Measurements from ENCODE around the gene MYO18B.

The MYO18B gene

GRCh38 chr22:25848954-25849353 is 107.0 kb downstream of the MYO18B start:
- no peak for DNase-seq (ENCODE audit: low read depth in 2 of 2)

DNA sequence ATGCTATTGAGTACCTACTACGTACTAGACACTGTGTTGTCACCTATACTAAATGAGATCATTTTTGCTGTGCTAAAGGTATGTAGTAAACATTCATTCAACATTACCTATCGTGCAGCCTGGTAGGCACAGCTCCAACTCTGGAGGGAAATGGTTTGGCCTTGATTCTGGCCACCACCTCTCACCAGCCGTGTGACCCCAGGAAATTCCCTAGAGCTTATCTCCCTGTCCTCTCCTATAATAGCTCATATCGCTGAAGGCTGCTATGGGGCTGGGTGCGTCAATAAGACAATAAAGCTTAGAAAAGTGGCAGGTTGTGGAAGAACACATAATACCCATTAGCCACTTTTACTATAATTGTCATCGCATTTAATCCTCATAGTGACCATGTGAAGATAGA is 107.5 kb downstream of the MYO18B start:
- no peak for DNase-seq (ENCODE audit: low read depth in 2 of 2)

GRCh38 chr22:25852223-25852622 is 110.2 kb downstream of the MYO18B start:
- DNase-seq (ENCODE audit: low read depth in 2 of 2): no peak

DNA sequence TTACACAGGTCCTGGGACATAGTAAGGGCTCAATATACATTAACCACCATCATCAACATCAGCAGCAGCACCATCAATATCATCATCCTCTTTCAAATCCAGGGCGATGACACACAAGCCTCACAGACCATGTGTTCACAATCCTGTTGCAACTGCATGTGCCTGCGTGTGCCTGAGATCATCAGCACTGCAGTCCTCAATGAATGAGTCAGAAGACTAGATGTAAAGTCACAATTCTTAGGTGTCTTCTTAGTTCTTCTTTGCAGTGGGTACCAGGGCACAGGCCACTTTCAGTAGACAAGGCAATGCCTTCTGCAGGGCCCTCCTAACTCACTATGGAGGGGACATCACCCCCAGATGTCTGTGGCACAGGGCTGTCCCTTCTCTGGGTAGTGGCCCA is 111.1 kb downstream of the MYO18B start:
- no peak for DNase-seq (ENCODE audit: low read depth in 2 of 2)

- DNase-seq (ENCODE audit: low read depth in 2 of 2): no peak
Measured at GRCh38 chr22:25853501-25854284, 111.7 kb downstream of the MYO18B start.

DNA sequence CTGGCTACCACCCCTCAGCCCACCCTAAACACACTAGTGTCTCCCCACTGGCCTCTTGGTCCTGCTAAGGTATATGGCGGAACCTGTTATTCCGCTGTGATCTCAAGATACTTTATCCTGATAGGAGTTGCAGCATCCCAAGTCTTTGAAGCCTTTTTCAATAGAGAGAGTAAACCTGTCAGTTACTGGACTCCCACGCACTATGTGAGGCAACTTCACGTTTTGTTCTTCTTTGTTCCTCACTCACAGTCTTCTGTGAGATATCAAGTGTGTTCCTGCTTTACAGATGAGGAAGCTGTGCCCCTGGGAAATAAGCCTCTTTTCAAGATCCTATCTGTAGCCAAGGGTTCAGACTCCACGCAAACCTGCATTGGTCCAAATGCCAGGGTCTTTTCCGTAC is 127.8 kb downstream of the MYO18B start:
- no peak for DNase-seq (ENCODE audit: low read depth in 2 of 2)

GRCh38 chr22:25874327-25874726 is 132.3 kb downstream of the MYO18B start:
- DNase-seq (ENCODE audit: low read depth in 2 of 2): no peak

DNA sequence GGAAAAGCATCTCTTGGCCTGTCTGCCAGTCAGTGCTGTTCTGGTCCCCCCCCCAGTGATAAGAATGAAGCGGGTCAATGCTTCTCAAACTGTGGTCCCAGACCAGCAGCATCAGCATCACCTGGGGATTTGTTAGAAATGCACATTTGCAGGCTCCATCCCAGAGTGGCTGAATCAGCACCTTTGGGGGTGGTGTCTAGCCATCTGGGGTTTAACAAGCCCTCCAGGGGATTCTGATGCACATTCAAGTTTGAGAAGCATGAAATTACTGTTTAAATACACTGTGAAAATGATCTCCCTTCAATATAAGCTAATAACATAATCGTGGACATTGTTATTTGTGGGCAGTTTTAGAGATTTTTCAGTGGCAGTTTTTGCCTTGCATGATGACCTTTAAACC is 133.5 kb downstream of the MYO18B start:
- DNase-seq (ENCODE audit: low read depth in 2 of 2): no peak

DNA sequence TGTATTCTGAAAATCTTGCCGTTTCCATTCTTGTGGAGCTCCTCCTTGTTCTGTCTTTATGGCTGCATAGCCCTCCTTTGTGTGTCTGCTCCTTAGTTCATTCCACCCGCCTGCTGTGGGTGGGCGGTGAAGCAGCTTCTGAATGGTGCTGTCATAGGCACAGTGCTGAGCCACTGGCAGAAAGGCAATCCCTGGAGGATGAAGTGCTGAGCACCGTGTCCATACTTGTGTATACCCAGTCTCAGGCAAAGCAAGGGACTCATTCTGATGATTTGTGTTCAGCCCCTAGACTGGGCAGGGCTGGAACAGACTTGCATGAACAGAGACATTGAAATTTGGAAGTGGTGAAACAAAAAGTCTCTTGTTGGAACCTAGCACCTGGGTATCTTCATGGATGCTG is 134.9 kb downstream of the MYO18B start:
- no peak for DNase-seq (ENCODE audit: low read depth in 2 of 2)

- DNase-seq (ENCODE audit: low read depth in 2 of 2): no peak
Measured at GRCh38 chr22:25878933-25879332, 136.9 kb downstream of the MYO18B start.

DNA sequence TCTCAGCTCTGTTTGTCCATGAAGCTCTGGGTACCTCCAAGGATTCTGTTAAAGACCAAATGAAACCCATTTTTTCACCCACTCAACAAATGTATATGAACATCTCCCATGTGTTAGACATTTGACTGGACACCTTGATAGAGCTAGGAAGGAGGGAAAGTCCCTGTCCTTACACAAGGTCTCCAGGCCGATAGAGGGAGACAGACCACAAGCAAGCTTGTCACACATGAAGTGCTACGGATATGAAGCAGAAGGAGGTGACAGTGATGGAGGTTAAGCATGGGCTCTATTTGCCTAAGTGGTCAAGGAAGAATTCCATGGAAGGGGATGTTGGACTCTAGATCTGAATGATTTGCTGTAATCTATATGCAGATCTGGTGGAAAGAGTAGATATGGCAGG is 138.5 kb downstream of the MYO18B start:
- no peak for DNase-seq (ENCODE audit: low read depth in 2 of 2)

GRCh38 chr22:25881210-25881755 is 139.3 kb downstream of the MYO18B start:
- no peak for DNase-seq (ENCODE audit: low read depth in 2 of 2)

DNA sequence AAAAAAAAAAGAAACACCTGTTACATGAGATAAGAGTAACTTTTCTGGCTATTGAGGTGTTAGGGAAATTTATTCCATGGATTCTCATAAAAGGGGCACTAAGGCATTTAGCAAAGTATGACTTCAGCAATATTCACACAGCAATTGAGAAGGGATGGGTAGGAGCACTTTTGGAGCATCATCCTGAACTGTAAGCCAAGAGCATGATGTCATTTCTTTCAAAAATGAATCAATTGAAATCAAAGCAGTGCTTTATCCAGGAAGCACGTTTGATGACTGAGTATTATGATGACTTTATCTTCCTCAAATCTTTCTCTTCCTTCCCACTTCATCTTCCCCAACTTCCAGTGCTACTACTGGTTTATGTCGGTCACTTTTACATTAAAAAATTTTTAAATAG is 140.4 kb downstream of the MYO18B start:
- no peak for DNase-seq (ENCODE audit: low read depth in 2 of 2)

DNA sequence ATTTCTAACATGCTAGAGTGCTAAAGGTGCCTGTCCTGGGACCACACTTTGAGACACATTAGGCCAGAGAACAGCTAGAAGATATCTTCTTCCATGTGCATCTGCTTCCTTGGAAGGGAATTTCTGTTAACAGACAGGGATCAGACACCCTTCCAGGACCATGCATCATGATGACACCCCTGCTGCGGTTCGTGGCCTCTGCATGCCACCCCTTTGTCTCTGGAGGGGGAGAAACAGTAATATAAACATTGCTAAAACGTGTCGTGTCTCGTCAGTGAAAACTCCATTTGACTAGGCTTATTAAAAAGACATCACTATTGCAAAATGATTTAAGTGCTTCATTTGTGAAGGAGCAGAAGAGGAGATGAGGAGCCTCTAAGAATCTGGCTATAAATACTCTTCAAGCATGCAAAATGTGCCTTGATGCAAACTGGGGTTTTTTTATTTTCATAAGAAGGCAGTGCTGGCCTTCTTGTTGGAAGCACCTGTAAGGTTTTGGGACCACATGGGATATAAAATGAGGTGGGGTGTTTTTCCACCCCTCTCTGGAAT is 141.6 kb downstream of the MYO18B start:
- no peak for DNase-seq (ENCODE audit: low read depth in 2 of 2)

DNA sequence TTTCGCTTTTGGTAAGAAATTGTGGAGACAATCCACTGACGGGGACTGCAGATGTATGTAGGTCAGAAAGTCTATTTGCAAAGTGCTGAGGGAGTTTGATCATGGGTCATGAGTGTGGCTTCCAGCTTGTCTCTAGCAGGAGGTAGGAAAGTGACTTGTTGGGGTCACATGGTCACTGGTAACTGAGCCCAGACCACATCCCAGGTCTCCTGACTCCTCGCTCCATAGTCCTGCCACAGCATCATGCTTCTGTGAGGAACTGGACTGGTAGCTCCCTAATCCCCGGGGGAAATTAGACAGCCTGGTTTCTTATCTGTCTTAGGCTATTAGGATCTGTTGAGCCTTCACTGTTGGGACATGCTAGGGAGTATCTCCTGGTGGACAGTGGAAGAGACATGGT is 142.1 kb downstream of the MYO18B start:
- no peak for DNase-seq (ENCODE audit: low read depth in 2 of 2)

GRCh38 chr22:25888399-25889054 is 146.5 kb downstream of the MYO18B start:
- DNase-seq (ENCODE audit: low read depth in 2 of 2): no peak

DNA sequence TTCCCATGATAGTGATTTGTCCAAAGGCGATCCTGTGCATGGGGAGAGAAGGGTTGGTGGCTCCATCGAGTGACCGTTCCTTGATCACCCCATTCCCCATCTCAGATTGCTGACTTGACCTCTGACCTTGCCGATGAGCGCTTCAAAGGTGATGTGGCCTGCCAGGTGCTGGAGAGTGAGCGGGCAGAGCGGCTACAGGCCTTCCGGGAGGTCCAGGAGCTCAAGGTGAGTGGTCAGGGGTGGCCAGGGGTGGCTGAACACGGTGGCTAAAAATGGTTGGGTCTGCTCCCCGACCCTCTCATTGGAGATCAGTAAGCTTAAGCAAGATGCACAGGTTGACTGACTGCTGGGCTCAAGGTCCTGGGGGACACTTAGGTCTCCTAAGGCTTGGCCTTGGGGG is 148.7 kb downstream of the MYO18B start:
- no peak for DNase-seq (ENCODE audit: low read depth in 2 of 2)

DNA sequence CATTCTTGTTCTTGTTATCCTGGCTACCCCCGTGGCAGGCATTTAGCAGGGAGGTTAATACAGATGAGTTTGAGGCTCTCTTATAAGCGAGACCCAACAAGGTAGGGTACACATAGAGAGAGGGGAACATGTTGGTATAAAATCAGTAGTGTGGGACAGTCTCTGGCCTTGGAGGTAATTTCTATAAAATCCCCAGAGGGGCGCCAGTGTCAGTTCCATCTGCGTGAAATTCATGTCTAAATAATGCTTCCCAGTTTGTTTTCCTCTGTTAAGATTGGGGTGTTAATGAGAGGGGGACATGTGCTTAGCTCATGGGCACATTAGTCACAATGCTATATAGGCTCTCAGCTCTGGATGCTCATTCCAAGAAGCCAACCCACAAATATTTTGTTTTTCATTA is 150.7 kb downstream of the MYO18B start:
- DNase-seq (ENCODE audit: low read depth in 2 of 2): no peak

DNA sequence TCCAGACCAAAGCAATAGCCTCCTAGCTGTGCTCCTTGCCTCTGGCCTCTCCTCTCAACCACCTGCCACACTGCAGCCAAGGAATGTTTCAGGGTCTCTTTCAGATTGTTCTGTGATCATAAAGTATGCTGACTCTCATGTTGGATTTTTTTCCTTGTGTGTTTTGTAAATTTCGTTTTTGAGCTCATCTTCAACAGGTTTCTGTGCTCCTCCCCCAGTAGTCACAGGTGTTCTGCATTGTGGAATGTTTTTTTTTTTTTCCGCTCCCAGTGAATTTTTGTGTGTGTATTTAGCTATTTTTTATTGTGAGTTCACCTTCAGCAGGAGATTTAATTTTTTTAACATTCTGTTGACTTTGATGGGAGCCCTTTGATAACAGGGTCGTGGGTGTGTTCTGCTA is 153.7 kb downstream of the MYO18B start:
- DNase-seq (ENCODE audit: low read depth in 2 of 2): no peak

- no peak for DNase-seq (ENCODE audit: low read depth in 2 of 2)
Measured at GRCh38 chr22:25896098-25896497, 154.1 kb downstream of the MYO18B start.

DNA sequence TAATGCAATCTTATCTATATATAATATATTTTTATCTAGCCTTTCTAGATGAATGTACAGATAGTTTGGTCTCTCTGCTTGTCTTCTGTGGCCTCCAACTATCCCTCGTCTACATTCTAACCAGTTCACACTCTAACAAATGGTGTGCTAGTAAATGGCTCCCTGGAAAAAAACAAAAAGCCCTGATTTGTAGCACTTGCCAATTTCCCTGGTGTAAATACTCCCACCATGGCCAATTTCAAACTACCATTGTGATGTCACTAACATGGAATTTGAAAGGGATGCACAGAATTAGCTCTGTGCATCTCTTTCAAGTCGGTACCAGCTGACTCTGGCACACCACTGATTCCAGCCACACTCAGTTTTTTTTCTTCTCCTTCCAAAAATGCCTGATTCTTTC is 154.6 kb downstream of the MYO18B start:
- no peak for DNase-seq (ENCODE audit: low read depth in 2 of 2)

DNA sequence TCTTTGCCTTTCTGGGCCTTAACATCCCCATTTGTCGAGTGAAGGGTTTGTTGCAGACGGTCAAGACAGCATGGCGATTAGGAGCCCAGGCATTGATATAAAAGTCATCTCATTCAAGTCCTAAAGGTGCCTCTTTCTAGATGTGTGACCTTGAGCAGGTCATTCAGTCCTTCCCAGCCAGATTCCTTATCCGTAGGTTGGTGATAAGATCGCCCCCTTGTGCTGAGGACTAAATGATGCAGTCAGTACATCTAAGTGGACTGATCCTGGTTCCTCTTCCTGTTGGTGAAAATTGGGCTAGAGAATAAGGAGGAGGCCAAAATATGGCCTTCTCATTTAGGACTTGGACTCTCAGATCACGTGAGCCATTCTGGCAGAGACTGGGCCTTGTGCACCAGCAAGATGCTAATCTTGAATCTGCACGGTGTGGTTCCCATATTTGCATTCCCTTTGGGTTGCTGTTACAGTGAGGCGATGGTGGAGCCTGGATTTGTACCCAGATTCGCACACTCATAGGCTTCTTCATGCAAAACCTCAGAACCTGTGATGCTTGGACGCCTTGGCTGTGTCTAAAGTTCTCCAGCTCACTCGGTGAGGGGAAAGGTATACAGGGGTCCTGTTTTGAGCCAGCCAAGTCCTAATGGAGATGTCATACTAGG is 156.8 kb downstream of the MYO18B start:
- DNase-seq (ENCODE audit: low read depth in 2 of 2): no peak
